ENCODE data around the gene DLGAP4. TPM values are rescaled to one million over a fixed set of nuclear protein-coding genes. Genes with fewer than 3 reads are reported as not detected.

DLGAP4 gene
- total RNA-seq, 2 donors from 2014 or later = 23.1 to 60.0 TPM

GRCh38 chr20:36504295-36504694, 198.2 kb downstream of the DLGAP4 start:
- no peak overlapping the region for H3K4me3 ChIP-seq
- ATAC-seq (no peak), DNase-seq (no peak)
- H3K27ac ChIP-seq = no peak overlapping the region
- H3K27me3 ChIP-seq = no peaks in the 10 kb centered on the region
- TF ChIP-seq, protein P1, sequence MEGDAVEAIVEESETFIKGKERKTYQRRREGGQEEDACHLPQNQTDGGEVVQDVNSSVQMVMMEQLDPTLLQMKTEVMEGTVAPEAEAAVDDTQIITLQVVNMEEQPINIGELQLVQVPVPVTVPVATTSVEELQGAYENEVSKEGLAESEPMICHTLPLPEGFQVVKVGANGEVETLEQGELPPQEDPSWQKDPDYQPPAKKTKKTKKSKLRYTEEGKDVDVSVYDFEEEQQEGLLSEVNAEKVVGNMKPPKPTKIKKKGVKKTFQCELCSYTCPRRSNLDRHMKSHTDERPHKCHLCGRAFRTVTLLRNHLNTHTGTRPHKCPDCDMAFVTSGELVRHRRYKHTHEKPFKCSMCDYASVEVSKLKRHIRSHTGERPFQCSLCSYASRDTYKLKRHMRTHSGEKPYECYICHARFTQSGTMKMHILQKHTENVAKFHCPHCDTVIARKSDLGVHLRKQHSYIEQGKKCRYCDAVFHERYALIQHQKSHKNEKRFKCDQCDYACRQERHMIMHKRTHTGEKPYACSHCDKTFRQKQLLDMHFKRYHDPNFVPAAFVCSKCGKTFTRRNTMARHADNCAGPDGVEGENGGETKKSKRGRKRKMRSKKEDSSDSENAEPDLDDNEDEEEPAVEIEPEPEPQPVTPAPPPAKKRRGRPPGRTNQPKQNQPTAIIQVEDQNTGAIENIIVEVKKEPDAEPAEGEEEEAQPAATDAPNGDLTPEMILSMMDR (IDR thresholded peaks at IDR 0.05) = no peak
- no peak for TF ChIP-seq POLR2A (IDR thresholded peaks at IDR 0.05)
- H3K36me3 ChIP-seq (replicated peaks in 1 of 2; ENCODE audit: insufficient read depth in 1 of 2, low read depth in 2 of 2) = peaks cover 0 to 16% of the 10 kb centered on the region in 2 donors
- intact Hi-C loops (cut with DNase I) = no loop called here
- H3K4me1 ChIP-seq = no peaks in the 10 kb centered on the region
- H3K9me3 ChIP-seq = no peaks in the 10 kb centered on the region
- WGBS, 2 donors = 89 to 93% methylated on average over 4 of the region's 4 CpGs

- TF ChIP-seq, protein P1 (IDR thresholded peaks at IDR 0.05) = peak in 1 of 7 experiments; percentile 24
- TF ChIP-seq POLR2A (IDR thresholded peaks at IDR 0.05) = no peak
- no peaks in the 10 kb centered on the region for H3K9me3 ChIP-seq
- no peaks in the 10 kb centered on the region for H3K27me3 ChIP-seq
- ATAC-seq = no peak
- intact Hi-C loops (cut with DNase I) = no loop called here
- no peaks in the 10 kb centered on the region for H3K4me1 ChIP-seq
- H3K4me3 ChIP-seq = no peak overlapping the region
- 42 to 47% methylated on average over 1 of the region's 1 CpG for WGBS, 2 donors
- no peak overlapping the region for H3K27ac ChIP-seq
- DNase-seq = no peak
- peaks cover 0 to 11% of the 10 kb centered on the region in 2 donors for H3K36me3 ChIP-seq (replicated peaks in 1 of 2; ENCODE audit: insufficient read depth in 1 of 2, low read depth in 2 of 2)
Measured at GRCh38 chr20:36506253-36506652, 200.1 kb downstream of the DLGAP4 start.

- ATAC-seq (no peak), DNase-seq (no peak)
- intact Hi-C loops (cut with DNase I) = no loop called here
- Histone ChIP-seq H3K36me3 (replicated peaks in 1 of 2; ENCODE audit: insufficient read depth in 1 of 2, low read depth in 2 of 2) (peaks cover 0 to 11% of the 10 kb centered on the region in 2 donors), H3K9me3 (no peaks in the 10 kb centered on the region), H3K27me3 (no peaks in the 10 kb centered on the region), H3K4me1 (no peaks in the 10 kb centered on the region), H3K27ac (no peak overlapping the region), H3K4me3 (no peak overlapping the region)
- no peak for TF ChIP-seq POLR2A (IDR thresholded peaks at IDR 0.05)
- TF ChIP-seq, protein P1 (IDR thresholded peaks at IDR 0.05) = no peak
- 86 to 94% methylated on average over 3 to 6 of the region's 6 CpGs for whole genome bisulfite sequencing, 2 donors
Measured at GRCh38 chr20:36507746-36508145, 201.6 kb downstream of the DLGAP4 start.

GRCh38 chr20:36519012-36519719, 213.0 kb downstream of the DLGAP4 start:
- Histone ChIP-seq H3K27ac (no peak overlapping the region), H3K27me3 (no peaks in the 10 kb centered on the region), H3K4me3 (no peak overlapping the region), H3K9me3 (no peaks in the 10 kb centered on the region), H3K4me1 (no peaks in the 10 kb centered on the region), H3K36me3 (replicated peaks in 1 of 2; ENCODE audit: insufficient read depth in 1 of 2, low read depth in 2 of 2) (peaks cover 0 to 9% of the 10 kb centered on the region in 2 donors)
- ATAC-seq = no peak
- intact Hi-C loops (cut with DNase I) = no loop called here
- no peak for DNase-seq
- WGBS, 2 donors = 96% methylated on average over 16 to 17 of the region's 17 CpGs
- TF ChIP-seq POLR2A (IDR thresholded peaks at IDR 0.05) = no peak
- TF ChIP-seq, protein P1 (IDR thresholded peaks at IDR 0.05) = no peak

GRCh38 chr20:36519944-36520343, 213.8 kb downstream of the DLGAP4 start:
- peaks cover 0 to 9% of the 10 kb centered on the region in 2 donors for H3K36me3 ChIP-seq (replicated peaks in 1 of 2; ENCODE audit: insufficient read depth in 1 of 2, low read depth in 2 of 2)

More at GRCh38 chr20:36519944-36520343, 213.8 kb downstream of the DLGAP4 start:
- H3K9me3 ChIP-seq = no peaks in the 10 kb centered on the region
- no peak for DNase-seq
- no peak overlapping the region for H3K27ac ChIP-seq
- no peak for ATAC-seq
- H3K4me3 ChIP-seq = no peak overlapping the region
- intact Hi-C loops (cut with DNase I) = no loop called here
- 79 to 91% methylated on average over 2 of the region's 2 CpGs for WGBS, 2 donors
- H3K27me3 ChIP-seq = no peaks in the 10 kb centered on the region
- no peaks in the 10 kb centered on the region for H3K4me1 ChIP-seq
- TF ChIP-seq, protein P1 (IDR thresholded peaks at IDR 0.05) = no peak
- no peak for TF ChIP-seq POLR2A (IDR thresholded peaks at IDR 0.05)

Measured in body of pancreas (tissue), 4 donors.